GM12874 (cell line): ENCODE data around the gene PADI1.

Experiments used
- CTCF ChIP-seq: IDR thresholded peaks from 2 replicates; pipeline ENCODE4 v1.5.1; 2011; ENCODE audit warnings: low read depth, mild to moderate bottlenecking, control low read depth, low read length, moderate library complexity; ENCODE audit not compliant: insufficient read depth

Gene PADI1

DNA sequence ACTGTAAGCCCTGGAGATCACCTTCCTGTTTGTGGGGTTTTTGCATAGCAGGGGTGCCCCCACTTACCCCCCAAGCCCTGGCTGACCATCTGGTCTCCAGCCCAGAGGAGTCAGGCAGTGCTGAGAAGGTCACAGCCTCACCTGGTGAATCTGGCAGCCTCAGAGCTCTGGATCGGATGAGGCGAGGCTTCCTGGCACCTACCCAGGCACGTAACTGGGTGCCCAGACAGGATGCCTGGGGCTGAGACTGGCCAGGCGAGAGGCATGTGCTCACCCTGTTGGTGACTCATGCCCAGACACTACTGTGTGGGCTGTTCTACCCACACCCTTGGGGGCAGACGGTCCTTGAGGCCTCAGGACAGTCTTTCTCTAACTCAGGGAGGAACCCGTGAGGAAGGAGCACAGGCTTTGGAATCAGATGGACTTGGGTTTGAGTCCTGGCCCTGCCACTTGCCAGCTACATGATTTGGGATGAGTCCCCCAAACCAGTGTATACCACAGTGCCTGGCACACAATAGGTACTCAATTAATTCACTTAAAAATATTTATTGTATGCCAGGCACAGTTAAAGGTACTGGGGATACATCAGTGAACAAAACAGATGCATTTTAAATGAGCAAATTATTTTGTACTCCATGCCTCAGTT is 28.9 kb downstream of the PADI1 start:
- no peak for TF ChIP-seq CTCF

DNA sequence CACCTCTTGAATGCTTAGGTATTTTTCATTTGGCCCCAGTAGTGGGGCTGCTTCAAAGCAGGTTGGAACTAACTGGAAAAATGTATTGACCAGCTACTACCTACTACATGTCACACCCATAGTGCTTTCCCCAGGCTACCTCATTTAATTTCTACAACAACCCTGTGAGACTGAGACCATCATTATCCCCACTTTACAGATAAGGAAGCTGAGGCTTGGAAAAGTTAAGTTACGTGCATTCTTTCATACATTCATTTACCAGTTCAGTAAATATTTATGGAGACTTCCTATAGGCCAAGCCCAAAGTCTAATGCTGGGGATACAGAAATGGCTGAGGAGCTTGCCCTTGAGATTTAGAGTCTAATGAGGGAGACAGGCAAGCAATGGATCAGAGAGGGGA is 29.5 kb downstream of the PADI1 start:
- no peak for TF ChIP-seq CTCF

DNA sequence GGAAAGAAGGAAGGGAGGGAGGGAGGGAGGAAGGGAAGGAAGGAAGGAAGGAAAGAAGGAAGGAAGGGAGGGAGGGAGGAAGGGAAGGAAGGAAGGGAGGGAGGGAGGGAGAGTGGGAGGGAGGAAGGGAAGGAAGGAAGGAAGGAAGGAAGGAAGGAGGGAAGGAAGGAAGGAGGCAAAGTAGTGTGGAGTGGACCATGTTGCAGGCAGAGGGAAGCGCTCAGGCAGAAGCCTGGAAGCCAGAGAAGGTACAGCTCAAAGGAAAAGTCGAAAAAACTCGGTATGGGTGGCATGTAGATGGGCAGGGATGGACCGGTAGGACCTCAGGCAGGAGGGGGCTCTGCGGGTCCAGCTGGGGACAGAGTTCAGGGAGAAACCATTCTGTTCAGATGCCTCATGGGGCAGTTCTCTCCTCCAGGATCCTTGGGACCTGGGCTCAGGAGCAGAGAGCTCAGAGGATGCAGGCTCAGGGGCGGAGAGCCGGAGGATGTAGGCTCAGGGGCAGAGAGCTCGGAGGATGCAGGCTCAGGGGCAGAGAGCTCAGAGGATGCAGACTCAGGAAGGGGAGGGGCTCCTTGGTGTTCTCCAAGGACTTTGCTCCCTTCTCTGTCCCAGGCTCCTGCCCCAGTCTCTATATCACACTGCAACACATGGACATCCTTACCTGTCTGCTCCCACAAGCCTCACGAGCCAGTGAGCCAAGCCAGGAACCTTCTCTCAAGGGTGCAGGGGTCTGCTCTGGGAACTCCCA is 30.4 kb downstream of the PADI1 start:
- TF ChIP-seq CTCF, result no peak

DNA sequence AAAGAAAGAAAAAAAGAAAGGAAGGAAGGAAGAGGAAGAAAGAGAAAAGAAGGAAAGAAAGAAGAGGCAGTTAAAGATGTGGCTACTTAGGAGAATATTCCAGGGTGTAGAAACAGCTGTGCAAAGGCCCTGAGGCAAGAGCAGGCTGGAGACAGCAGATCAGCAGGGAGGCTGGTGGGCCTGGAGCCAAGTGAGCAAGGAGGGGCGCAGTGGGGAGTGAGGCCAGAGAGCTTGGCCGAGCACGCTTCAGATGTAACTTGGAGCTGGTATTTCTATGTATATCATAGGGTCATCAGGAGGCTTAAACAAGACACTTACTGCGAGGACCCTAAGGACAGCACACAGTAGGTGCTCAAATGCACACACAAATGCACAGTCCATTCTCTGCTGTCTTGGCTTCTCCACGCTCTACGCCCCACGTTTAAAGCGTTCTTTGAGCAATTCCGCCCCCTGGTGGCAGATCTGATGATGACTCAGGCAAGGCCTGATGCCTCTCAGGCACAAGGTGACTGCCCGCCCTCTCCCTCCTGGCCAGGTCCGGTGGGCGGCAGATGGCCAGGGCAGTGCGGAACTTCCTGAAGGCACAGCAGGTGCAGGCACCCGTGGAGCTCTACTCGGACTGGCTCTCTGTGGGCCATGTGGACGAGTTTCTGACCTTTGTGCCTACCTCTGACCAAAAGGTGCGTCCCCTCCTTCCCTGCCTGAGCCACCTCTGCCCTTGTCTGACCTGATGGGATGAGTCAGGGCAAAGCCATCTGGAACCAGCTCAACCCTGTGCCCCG is 32.0 kb downstream of the PADI1 start:
- peak; percentile 71 for TF ChIP-seq CTCF

DNA sequence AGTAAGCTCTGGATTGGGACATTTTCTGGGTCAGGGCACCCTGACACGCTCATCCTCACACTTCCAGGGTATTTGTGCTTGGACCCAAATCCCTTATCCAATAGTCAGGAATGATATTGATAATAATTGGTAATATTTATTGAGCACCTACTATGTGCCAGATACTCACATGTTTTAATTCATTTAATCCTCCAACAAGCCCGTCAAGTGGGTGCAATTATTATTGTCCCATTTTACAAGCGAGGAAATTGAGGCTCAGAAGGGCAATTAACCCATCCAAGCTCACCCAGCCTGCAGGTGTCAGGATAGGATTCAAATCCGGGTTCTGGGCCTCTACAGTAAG is 32.6 kb downstream of the PADI1 start:
- no peak for TF ChIP-seq CTCF

- TF ChIP-seq CTCF, result no peak
These were observed 34.5 kb downstream of the PADI1 start for GRCh38 chr1:17239420-17239819.

GRCh38 chr1:17243274-17243673 is 38.3 kb downstream of the PADI1 start:
- no peak for TF ChIP-seq CTCF
